ENCODE measurements around the gene UBE2B.
A peak's percentile ranks its signal among the peaks of the same experiment; 100 is the strongest.
"Not testable (repeated sequence)": the region's sequence is repeated elsewhere in the genome, so short reads cannot be mapped to it uniquely, and the experiment has no call there.

The UBE2B gene

DNA sequence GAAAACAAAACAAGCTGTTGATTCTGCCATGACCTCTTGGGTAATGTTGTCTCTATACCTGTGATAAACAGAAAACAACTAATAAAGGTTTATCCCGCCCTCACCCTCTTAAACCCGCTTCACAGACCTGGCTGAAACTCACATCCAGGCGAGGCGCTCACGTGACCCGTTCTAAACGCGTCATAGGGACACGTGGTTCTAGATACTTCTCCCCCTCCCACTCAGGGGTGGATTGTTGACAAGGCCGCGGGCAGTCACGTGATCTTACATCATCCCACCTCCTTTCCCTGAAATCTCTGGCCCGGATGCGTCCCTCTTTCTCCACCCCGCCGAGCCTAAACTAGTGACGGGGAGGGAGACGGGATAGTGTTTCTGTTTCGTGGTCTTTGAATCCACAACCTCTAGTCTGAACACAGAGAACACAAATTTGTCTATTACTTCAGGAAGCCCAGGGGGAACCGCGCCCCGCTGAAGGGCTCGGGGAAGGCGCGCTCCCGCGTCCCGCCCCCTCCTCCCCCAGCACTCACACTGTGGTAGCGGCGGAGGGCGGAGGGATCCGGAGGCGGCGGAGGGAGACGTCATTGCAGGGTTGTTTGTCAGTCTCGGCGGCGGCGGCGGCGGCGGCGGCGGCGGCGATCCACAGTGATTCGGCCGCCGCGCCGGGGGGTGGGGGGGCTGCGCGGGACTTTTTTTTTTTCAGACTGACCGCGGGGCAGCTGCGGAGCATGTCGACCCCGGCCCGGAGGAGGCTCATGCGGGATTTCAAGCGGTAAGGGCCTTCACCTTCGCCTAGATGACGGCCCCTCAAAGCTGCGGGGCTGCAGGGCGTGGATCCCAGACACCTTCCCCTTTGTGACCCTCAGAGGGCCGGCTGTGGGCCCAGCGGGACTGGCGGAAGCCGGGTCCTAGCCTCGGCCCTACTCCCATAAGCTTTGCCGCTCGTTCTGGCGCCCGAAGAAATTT lies at the start of gene UBE2B:
Gene UBE2B, plus strand, starts transcription at position 699 of the 963 bp plus-strand sequence. Its CDS starts 27 bp downstream, at position 726.
- DNase-seq (ENCODE audit: low spot score) = peak; percentile 94
- in situ Hi-C loops (cut with MboI; ENCODE audit: low pct_unique_long_range_greater_than_20kb, low sequenced_read_pairs, unreplicated experiment) = no loop called here
- TF ChIP-seq, protein P1, sequence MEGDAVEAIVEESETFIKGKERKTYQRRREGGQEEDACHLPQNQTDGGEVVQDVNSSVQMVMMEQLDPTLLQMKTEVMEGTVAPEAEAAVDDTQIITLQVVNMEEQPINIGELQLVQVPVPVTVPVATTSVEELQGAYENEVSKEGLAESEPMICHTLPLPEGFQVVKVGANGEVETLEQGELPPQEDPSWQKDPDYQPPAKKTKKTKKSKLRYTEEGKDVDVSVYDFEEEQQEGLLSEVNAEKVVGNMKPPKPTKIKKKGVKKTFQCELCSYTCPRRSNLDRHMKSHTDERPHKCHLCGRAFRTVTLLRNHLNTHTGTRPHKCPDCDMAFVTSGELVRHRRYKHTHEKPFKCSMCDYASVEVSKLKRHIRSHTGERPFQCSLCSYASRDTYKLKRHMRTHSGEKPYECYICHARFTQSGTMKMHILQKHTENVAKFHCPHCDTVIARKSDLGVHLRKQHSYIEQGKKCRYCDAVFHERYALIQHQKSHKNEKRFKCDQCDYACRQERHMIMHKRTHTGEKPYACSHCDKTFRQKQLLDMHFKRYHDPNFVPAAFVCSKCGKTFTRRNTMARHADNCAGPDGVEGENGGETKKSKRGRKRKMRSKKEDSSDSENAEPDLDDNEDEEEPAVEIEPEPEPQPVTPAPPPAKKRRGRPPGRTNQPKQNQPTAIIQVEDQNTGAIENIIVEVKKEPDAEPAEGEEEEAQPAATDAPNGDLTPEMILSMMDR (IDR thresholded peaks at IDR 0.05; ENCODE audit: extremely low read depth, insufficient read depth, missing control alignments) = no peak

- in situ Hi-C loops (cut with MboI; ENCODE audit: low pct_unique_long_range_greater_than_20kb, low sequenced_read_pairs, unreplicated experiment) = no loop called here
- DNase-seq (ENCODE audit: low spot score) = no peak
- TF ChIP-seq, protein P1 (IDR thresholded peaks at IDR 0.05; ENCODE audit: extremely low read depth, insufficient read depth, missing control alignments) = no peak
Measured at GRCh38 chr5:134327327-134327726, 44.0 kb upstream of the UBE2B start.

- TF ChIP-seq, protein P1 (IDR thresholded peaks at IDR 0.05; ENCODE audit: extremely low read depth, insufficient read depth, missing control alignments) = no peak
- in situ Hi-C loops (cut with MboI; ENCODE audit: low pct_unique_long_range_greater_than_20kb, low sequenced_read_pairs, unreplicated experiment) = no loop called here
- no peak for DNase-seq (ENCODE audit: low spot score)
Measured at GRCh38 chr5:134328619-134329018, 42.8 kb upstream of the UBE2B start.

- DNase-seq (ENCODE audit: low spot score); in situ Hi-C loops (cut with MboI; ENCODE audit: low pct_unique_long_range_greater_than_20kb, low sequenced_read_pairs, unreplicated experiment): not testable (repeated sequence)
Measured at GRCh38 chr5:134336833-134337232, 34.5 kb upstream of the UBE2B start.

GRCh38 chr5:134343500-134343899 lies 27.9 kb upstream of the UBE2B start:
- in situ Hi-C loops (cut with MboI; ENCODE audit: low pct_unique_long_range_greater_than_20kb, low sequenced_read_pairs, unreplicated experiment); DNase-seq (ENCODE audit: low spot score): not testable (repeated sequence)

GRCh38 chr5:134345476-134345875 lies 25.9 kb upstream of the UBE2B start:
- DNase-seq (ENCODE audit: low spot score); in situ Hi-C loops (cut with MboI; ENCODE audit: low pct_unique_long_range_greater_than_20kb, low sequenced_read_pairs, unreplicated experiment): not testable (repeated sequence)

DNA sequence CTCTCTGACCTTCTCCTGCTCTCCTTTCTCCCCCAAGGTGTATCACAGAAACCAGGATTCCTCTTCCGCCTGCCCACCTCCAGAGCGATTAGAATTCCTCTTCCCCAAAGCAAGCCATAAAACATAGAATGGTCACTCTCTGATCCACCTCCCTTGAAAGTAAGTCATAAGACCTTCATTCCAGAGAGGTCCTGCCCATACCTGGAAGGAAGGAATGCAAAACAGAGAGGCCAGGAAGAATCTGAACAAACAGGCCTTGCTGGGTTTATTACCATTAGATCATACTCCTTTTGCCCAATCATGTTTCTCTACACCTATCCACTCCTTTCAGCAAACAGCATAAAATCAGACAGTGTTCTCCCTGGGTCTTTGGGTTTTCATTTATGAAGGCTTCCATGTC lies 25.4 kb upstream of the UBE2B start:
- TF ChIP-seq, protein P1 (IDR thresholded peaks at IDR 0.05; ENCODE audit: extremely low read depth, insufficient read depth, missing control alignments) = no peak
- DNase-seq (ENCODE audit: low spot score) = no peak
- in situ Hi-C loops (cut with MboI; ENCODE audit: low pct_unique_long_range_greater_than_20kb, low sequenced_read_pairs, unreplicated experiment) = no loop called here

DNA sequence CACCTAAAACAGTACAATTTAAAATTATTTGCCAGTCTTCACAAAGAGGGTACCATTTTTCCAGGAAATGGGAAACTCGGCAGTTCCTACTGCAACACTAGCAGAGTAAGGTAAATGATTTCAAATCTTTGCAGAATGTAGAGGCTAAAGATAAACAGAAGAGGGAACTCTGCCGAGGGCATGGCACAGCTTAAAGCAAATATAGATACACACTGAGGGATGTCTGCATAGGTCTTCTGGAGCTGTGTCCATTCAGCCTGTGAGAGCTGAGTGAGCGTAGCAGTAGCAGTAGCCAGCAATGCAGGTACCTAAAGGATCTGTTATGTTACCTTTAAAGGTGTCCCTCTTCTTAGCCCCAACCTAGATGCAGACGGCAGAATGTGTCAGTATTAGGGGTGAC lies 21.9 kb upstream of the UBE2B start:
- no peak for DNase-seq (ENCODE audit: low spot score)
- in situ Hi-C loops (cut with MboI; ENCODE audit: low pct_unique_long_range_greater_than_20kb, low sequenced_read_pairs, unreplicated experiment) = no loop called here
- TF ChIP-seq, protein P1 (IDR thresholded peaks at IDR 0.05; ENCODE audit: extremely low read depth, insufficient read depth, missing control alignments) = no peak
